Keratinocyte (primary cell): ENCODE measurements around the gene MAPKAPK3. TPM values are rescaled to one million over a fixed set of nuclear protein-coding genes. Genes with fewer than 3 reads are reported as not detected.

ENCODE experiments used
- DNase-seq: peaks from one replicate; pipeline ENCODE4 v3.0.0-alpha.2; 2011; ENCODE audit warnings: low read depth, missing footprints, low spot score
- FAIRE-seq: peaks from 2 replicates; lab custom pipeline; 2011; peaks lifted over from hg19 to GRCh38; lab: Jason Lieb, UNC
- H2AFZ ChIP-seq: 2 replicates; pipeline ENCODE4 v1.6.0; 2012; ENCODE audit warnings: low read length, control low read depth, inconsistent platforms; ENCODE audit not compliant: control insufficient read depth
- H3K27ac ChIP-seq: 2 replicates; pipeline ENCODE4 v1.5.1; 2011; ENCODE audit warnings: low read length; ENCODE audit not compliant: control insufficient read depth, insufficient read depth
- H3K27me3 ChIP-seq: 3 replicates; pipeline ENCODE4 v1.6.0; 2011; ENCODE audit warnings: low read length; ENCODE audit not compliant: control insufficient read depth, insufficient read depth; ENCODE audit errors: extremely low read depth
- H3K36me3 ChIP-seq, 2 experiments: 2 replicates in 1 of 2; 3 replicates in 1 of 2; pipeline ENCODE4 v1.5.1; 2011; ENCODE audit warnings: low read length in 2 of 2, mild to moderate bottlenecking in 1 of 2; ENCODE audit not compliant: control insufficient read depth in 2 of 2, insufficient read depth in 2 of 2; ENCODE audit errors: extremely low read depth in 1 of 2
- H3K4me1 ChIP-seq: 3 replicates; pipeline ENCODE4 v1.5.1; 2011; ENCODE audit warnings: low read length; ENCODE audit not compliant: control insufficient read depth, insufficient read depth; ENCODE audit errors: extremely low read depth
- H3K4me2 ChIP-seq: 3 replicates; pipeline ENCODE4 v1.6.0; 2011; ENCODE audit warnings: low read depth, low read length; ENCODE audit not compliant: control insufficient read depth, insufficient read depth; ENCODE audit errors: extremely low read depth
- H3K4me3 ChIP-seq, 3 experiments: fragments of 200-600 bp in 1 of 3; sonication (generic) in 1 of 3; 2 replicates in 2 of 3; 3 replicates in 1 of 3; pipeline ENCODE4 v1.5.1; 2011 to 2016; ENCODE audit warnings: low read length in 3 of 3, mild to moderate bottlenecking in 3 of 3, control low read depth in 2 of 3, inconsistent platforms in 1 of 3, low read depth in 1 of 3, mixed read lengths in 1 of 3, mixed run types in 1 of 3, moderate library complexity in 1 of 3; ENCODE audit not compliant: control insufficient read depth in 2 of 3, insufficient read depth in 2 of 3; ENCODE audit errors: extremely low read depth in 1 of 3
- H3K79me2 ChIP-seq: 2 replicates; pipeline ENCODE4 v1.6.0; 2012; ENCODE audit warnings: low read length; ENCODE audit not compliant: control insufficient read depth, insufficient read depth
- H3K9ac ChIP-seq: 3 replicates; pipeline ENCODE4 v1.6.0; 2011; ENCODE audit warnings: low read length; ENCODE audit not compliant: control insufficient read depth, insufficient read depth; ENCODE audit errors: extremely low read depth
- H3K9me1 ChIP-seq: 3 replicates; pipeline ENCODE4 v1.6.0; 2011; ENCODE audit warnings: low read length; ENCODE audit not compliant: control insufficient read depth, insufficient read depth; ENCODE audit errors: extremely low read depth
- H3K9me3 ChIP-seq: 2 replicates; pipeline ENCODE4 v1.5.1; 2012; ENCODE audit warnings: low read depth, low read length; ENCODE audit not compliant: control insufficient read depth
- H4K20me1 ChIP-seq: 3 replicates; pipeline ENCODE4 v1.6.0; 2011; ENCODE audit warnings: low read length; ENCODE audit not compliant: control insufficient read depth, insufficient read depth; ENCODE audit errors: extremely low read depth
- EZH2 ChIP-seq: IDR thresholded peaks from one replicate; pipeline ENCODE4 v1.6.1; 2012; ENCODE audit warnings: inconsistent platforms, mild to moderate bottlenecking, low read length, moderate library complexity
- dilution Hi-C: fragments of 300-500 bp; cut with MboI; formaldehyde crosslinking; loops from one replicate; pipeline ENCODE4 v1.7.0; 2020; ENCODE audit warnings: low sequenced_read_pairs; ENCODE audit not compliant: extremely low pct_ligation_motif_present
- polyA minus RNA-seq, 3 experiments: library from RNA; depleted of rRNA, polyadenylated mRNA; stranded (reverse); fragments of >200 nt; gene quantifications; 1 replicate in 1 of 3; 2 replicates in 1 of 3; 3 replicates in 1 of 3; pipeline ENCODE4 v1.2.3, GENCODE V29; 2011
- polyA plus RNA-seq, 5 experiments: library from polyadenylated mRNA; depleted of rRNA in 3 of 5; stranded (reverse) in 3 of 5; stranded (forward) in 1 of 5; unstranded in 1 of 5; fragments of >200 nt; gene quantifications; 1 replicate in 1 of 5; 2 replicates in 3 of 5; 3 replicates in 1 of 5; pipeline versions ENCODE4 v1.2.1 to v1.2.3, GENCODE V29; 2011 to 2012; ENCODE audit warnings: missing spikeins in 2 of 5, low read depth in 1 of 5, low replicate concordance in 1 of 5
- TF ChIP-seq, protein P1 (sequence below), 3 experiments: IDR thresholded peaks in 1 of 3; conservative IDR thresholded peaks in 1 of 3; optimal IDR thresholded peaks in 1 of 3; 2 replicates in 2 of 3; 3 replicates in 1 of 3; pipeline versions ENCODE3 to v1.5.1; 2011; ENCODE audit warnings: low read length in 3 of 3, mild to moderate bottlenecking in 3 of 3, moderate library complexity in 2 of 3, control low read depth in 1 of 3, inconsistent platforms in 1 of 3; ENCODE audit not compliant: insufficient read depth in 2 of 3; ENCODE audit errors: extremely low read depth in 1 of 3

The MAPKAPK3 gene
- 134 to 172 TPM (median 148 TPM) in 3 replicates for polyA plus RNA-seq
- 29.2 TPM for polyA plus RNA-seq (2011; ENCODE audit: low read depth)
- polyA plus RNA-seq (2011; cell fraction: cytosol; rRNA removed): 140 and 168 TPM in 2 replicates
- 73.7 and 78.1 TPM in 2 replicates for polyA plus RNA-seq (2011; cell fraction: nucleus; rRNA removed)
- 61.7 and 126 TPM in 2 replicates for polyA plus RNA-seq (2012; ENCODE audit: low replicate concordance)
- polyA minus RNA-seq: 148 to 206 TPM (median 152 TPM) in 3 replicates
- 85.2 TPM for polyA minus RNA-seq (2011; cell fraction: cytosol; rRNA and poly(A)+ RNA removed)
- 36.5 and 51.9 TPM in 2 replicates for polyA minus RNA-seq (2011; cell fraction: nucleus; rRNA and poly(A)+ RNA removed)

DNA sequence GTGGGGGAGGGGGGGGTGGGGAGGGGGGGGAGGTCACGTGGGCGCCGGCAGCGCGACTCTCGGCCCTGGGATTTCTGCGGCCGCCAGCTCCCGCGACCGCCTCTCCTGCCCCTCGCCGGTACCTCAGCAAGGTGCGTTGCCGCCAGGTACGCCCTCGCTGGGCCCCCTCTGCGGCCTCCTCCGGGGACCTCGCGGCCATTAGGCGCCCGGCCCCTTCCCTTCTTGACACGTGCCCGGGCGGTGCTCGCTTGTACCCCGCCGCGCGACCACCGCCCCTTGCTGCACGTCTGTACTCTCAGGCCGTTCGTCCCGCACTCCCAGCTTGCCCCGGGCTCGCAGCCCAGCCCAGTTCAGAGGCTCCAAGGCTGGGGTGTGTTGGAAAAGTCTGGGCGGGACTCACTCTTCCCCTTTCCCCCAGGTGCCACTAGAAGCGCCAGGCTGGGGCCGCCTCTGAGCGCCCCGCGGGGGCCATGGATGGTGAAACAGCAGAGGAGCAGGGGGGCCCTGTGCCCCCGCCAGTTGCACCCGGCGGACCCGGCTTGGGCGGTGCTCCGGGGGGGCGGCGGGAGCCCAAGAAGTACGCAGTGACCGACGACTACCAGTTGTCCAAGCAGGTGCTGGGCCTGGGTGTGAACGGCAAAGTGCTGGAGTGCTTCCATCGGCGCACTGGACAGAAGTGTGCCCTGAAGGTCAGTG is at the start of gene MAPKAPK3:
Gene MAPKAPK3, plus strand, starts transcription at position 56 of the 696 bp plus-strand sequence. Its CDS starts 415 bp downstream, at position 471.
- Histone ChIP-seq H4K20me1 (no peaks in the 10 kb centered on the region), H3K4me3 (peak within 1 kb of the TSS; percentile 79 to 91 (median 85)), H3K27me3 (no peaks in the 10 kb centered on the region), H2AFZ (peak within 1 kb of the TSS; percentile 81), H3K9me3 (no peaks in the 10 kb centered on the region), H3K79me2 (peaks cover 34% of the 10 kb centered on the region), H3K9me1 (no peaks in the 10 kb centered on the region), H3K4me2 (peak within 1 kb of the TSS; percentile 88), H3K27ac (peak within 1 kb of the TSS; percentile 77), H3K36me3 (peaks cover 7 to 11% of the 10 kb centered on the region in 2 experiments), H3K9ac (peak within 1 kb of the TSS; percentile 88), H3K4me1 (peaks cover 25% of the 10 kb centered on the region)
- no peak for DNase-seq
- FAIRE-seq: no peak
- TF ChIP-seq EZH2: no peak
- TF ChIP-seq, protein P1, sequence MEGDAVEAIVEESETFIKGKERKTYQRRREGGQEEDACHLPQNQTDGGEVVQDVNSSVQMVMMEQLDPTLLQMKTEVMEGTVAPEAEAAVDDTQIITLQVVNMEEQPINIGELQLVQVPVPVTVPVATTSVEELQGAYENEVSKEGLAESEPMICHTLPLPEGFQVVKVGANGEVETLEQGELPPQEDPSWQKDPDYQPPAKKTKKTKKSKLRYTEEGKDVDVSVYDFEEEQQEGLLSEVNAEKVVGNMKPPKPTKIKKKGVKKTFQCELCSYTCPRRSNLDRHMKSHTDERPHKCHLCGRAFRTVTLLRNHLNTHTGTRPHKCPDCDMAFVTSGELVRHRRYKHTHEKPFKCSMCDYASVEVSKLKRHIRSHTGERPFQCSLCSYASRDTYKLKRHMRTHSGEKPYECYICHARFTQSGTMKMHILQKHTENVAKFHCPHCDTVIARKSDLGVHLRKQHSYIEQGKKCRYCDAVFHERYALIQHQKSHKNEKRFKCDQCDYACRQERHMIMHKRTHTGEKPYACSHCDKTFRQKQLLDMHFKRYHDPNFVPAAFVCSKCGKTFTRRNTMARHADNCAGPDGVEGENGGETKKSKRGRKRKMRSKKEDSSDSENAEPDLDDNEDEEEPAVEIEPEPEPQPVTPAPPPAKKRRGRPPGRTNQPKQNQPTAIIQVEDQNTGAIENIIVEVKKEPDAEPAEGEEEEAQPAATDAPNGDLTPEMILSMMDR (optimal IDR thresholded peaks at IDR 0.05 in 1 of 3, IDR thresholded peaks at IDR 0.05 in 1 of 3, conservative IDR thresholded peaks at IDR 0.05 in 1 of 3; ENCODE audit: extremely low read depth in 1 of 3, insufficient read depth in 2 of 3, low read length in 3 of 3): no peak
- dilution Hi-C loops: loop anchor here (25.0 kb wide), 1 partner anchor 770 kb away; the partner anchor contains the start of genes MANF and RBM15B

DNA sequence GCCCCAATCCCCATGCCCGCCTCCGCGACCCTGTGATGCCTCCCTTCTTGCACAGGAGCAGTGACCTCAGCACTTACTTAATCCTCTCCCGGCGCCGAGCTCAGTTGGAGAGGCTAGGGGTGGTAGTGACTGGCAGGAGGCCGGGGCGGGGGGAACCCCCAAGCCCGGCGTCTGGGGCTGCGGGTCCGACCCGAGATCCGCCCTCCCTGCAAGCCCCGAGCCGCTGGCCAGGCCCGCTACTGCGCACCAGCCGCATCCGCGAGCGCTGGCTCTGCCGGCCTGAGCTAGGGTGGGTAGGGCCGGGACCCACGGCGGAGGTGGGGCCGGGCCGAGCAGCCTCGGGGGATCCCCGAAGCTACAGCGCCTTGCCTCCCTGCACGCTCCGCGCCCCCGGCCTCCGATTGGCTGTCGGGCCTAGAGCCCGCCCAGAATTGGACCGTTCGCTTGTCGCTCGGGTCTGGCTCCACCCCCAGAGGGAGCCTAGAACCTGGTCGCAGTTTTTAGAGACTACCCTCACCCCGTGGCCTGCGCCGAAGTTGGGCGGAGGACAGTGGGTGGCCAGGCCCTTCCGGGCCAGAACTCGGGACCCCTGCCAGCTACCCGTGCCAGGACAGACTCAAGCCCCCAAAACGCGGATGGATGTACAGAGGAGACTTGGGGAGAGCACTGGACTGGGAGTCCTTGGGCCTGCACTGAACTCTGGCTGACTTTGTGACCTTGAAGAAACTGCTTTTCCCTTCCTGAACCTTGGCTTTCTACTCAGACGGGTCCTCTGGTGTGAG is 49.4 kb upstream of the MAPKAPK3 start, which contains the start of gene C3orf18:
Gene C3orf18, minus strand, starts transcription at position 362 of the 782 bp plus-strand sequence. CDS start 2,048 bp downstream, outside the sequence.
- H3K36me3 ChIP-seq: peaks cover 3% of the 10 kb centered on the region in 2 experiments

More for the DNA sequence above, 49.4 kb upstream of the MAPKAPK3 start, which contains the start of gene C3orf18:
- Histone ChIP-seq H3K9me1 (no peaks in the 10 kb centered on the region), H4K20me1 (no peaks in the 10 kb centered on the region), H3K9ac (no peak within 1 kb of the TSS), H2AFZ (peak within 1 kb of the TSS; percentile 56), H3K4me2 (peak within 1 kb of the TSS; percentile 85), H3K27ac (no peak within 1 kb of the TSS), H3K27me3 (no peaks in the 10 kb centered on the region), H3K9me3 (no peaks in the 10 kb centered on the region), H3K79me2 (peaks cover 7% of the 10 kb centered on the region), H3K4me1 (peaks cover 32% of the 10 kb centered on the region), H3K4me3 (peak within 1 kb of the TSS; percentile 25 to 97 (median 51))
- dilution Hi-C loops: no loop called here
- TF ChIP-seq EZH2: no peak
- TF ChIP-seq, protein P1 (optimal IDR thresholded peaks at IDR 0.05 in 1 of 3, IDR thresholded peaks at IDR 0.05 in 1 of 3, conservative IDR thresholded peaks at IDR 0.05 in 1 of 3; ENCODE audit: extremely low read depth in 1 of 3, insufficient read depth in 2 of 3, low read length in 3 of 3): no peak
- FAIRE-seq (no peak), DNase-seq (peak; percentile 52)
